Heart left ventricle (tissue), 13 donors: ENCODE data around the gene DSE.

Source experiments
- POLR2A ChIP-seq, 2 donors: fragments of 450-650 bp; IDR thresholded peaks; one replicate each; pipeline ENCODE4 v1.6.1; 2017; ENCODE audit warnings: antibody characterized with exemption in 2 of 2, mild to moderate bottlenecking in 2 of 2, moderate library complexity in 2 of 2
- TF ChIP-seq, protein P1 (sequence below), 12 donors: fragments of 200-600 bp; sonication (generic) in 4 of 12; IDR thresholded peaks; one replicate each; pipeline versions ENCODE4 v1.5.0 to v1.8.0; 2018 to 2022; ENCODE audit warnings: antibody characterized with exemption in 12 of 12, mild to moderate bottlenecking in 5 of 12
- donor health status: ischemic (EF 13 %, LVEDD 7.1; RV severe dilation, severe dysfunction).
- donor health status: DM: no; HTN: yes; CAD: no.
- donor health status: DM: no; HTN: no; CAD: no.
- donor health status: ischemic (EF 25% LVEDD 6.9; RV normal size, moderate dysfunction).
- donor health status: ischemic (EF 25% LVEDD 5.7; RV mildly dilated, moderate dysfunction).
- donor health status: ischemic (EF 35%, LVEDD 5.7; RV mildly dilated, moderate dysfunction).
- donor health status: nonischemic (EF 11% LVEDD 7.7; RV severe dilation, severe dysfunction).
- donor health status: DM: yes; HTN: yes; CAD: no.
- donor health status: PGD.
- donor health status: ischemic (EF 29% LVEDD 5.4; RV normal size, mild dysfunction).
- donor health status: nonischemic (EF 23%, LVEDD 6.1; RV moderate dilation, normal function).

DNA sequence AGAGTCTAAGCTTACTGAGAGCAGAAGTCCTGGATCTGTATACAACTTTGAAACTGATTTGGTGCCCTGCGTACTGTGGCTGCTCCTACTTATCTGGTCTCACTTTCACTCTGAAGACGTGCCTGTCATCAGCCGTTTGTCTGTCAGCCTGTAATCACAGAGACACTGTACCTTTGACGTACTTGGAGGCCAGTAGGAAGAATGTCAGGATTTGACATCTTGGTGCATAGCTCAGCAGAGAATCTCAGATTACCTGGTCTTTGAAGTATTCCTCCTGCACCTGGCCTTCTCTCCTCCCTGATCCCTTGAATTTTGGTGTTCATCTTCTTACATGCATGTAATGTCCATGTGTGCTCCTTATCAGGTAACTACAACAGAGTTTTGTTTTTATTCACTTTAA is 37.7 kb downstream of the DSE start:
- TF ChIP-seq, protein P1, sequence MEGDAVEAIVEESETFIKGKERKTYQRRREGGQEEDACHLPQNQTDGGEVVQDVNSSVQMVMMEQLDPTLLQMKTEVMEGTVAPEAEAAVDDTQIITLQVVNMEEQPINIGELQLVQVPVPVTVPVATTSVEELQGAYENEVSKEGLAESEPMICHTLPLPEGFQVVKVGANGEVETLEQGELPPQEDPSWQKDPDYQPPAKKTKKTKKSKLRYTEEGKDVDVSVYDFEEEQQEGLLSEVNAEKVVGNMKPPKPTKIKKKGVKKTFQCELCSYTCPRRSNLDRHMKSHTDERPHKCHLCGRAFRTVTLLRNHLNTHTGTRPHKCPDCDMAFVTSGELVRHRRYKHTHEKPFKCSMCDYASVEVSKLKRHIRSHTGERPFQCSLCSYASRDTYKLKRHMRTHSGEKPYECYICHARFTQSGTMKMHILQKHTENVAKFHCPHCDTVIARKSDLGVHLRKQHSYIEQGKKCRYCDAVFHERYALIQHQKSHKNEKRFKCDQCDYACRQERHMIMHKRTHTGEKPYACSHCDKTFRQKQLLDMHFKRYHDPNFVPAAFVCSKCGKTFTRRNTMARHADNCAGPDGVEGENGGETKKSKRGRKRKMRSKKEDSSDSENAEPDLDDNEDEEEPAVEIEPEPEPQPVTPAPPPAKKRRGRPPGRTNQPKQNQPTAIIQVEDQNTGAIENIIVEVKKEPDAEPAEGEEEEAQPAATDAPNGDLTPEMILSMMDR (IDR thresholded peaks at IDR 0.05) = no peak
- TF ChIP-seq POLR2A (IDR thresholded peaks at IDR 0.05) = no peak
